Endothelial cell of umbilical vein (primary cell): ENCODE results near the gene MAPK1IP1L.
"Not testable (repeated sequence)": the region's sequence is repeated elsewhere in the genome, so short reads cannot be mapped to it uniquely, and the experiment has no call there.

Experiments
- CTCF ChIP-seq, 2 donors: IDR thresholded peaks; 1 replicate in 1 of 2; 2 replicates in 1 of 2; pipeline ENCODE4 v1.5.1; 2011; ENCODE audit warnings: low read length in 2 of 2, mild to moderate bottlenecking in 2 of 2, moderate library complexity in 2 of 2, control low read depth in 1 of 2, inconsistent platforms in 1 of 2, low read depth in 1 of 2; ENCODE audit not compliant: insufficient read depth in 1 of 2; ENCODE audit errors: extremely low read depth in 1 of 2
- EZH2 ChIP-seq: IDR thresholded peaks from 2 replicates; pipeline ENCODE4 v1.6.1; 2012; ENCODE audit warnings: borderline replicate concordance, low read depth, mild to moderate bottlenecking, moderate library complexity, low read length, inconsistent platforms; ENCODE audit not compliant: severe bottlenecking
- JUN ChIP-seq: IDR thresholded peaks from 2 replicates; pipeline ENCODE4 v1.6.1; 2011; ENCODE audit warnings: borderline replicate concordance, low read depth; ENCODE audit not compliant: insufficient read length, insufficient read depth
- MAX ChIP-seq: IDR thresholded peaks from 2 replicates; pipeline ENCODE4 v1.6.1; 2011; ENCODE audit not compliant: insufficient read depth, insufficient read length
- MYC ChIP-seq: IDR thresholded peaks from one replicate; pipeline ENCODE4 v1.6.1; 2011; ENCODE audit warnings: mild to moderate bottlenecking, low read depth, low read length
- POLR2A ChIP-seq: IDR thresholded peaks from 2 replicates; pipeline ENCODE4 v1.6.1; 2012; ENCODE audit warnings: low read depth, mild to moderate bottlenecking, control low read depth, low read length
- POLR2AphosphoS5 ChIP-seq: IDR thresholded peaks from 2 replicates; pipeline ENCODE4 v1.6.1; 2012; ENCODE audit warnings: low read depth, mild to moderate bottlenecking, control low read depth, low read length, moderate library complexity; ENCODE audit not compliant: insufficient read depth

DNA sequence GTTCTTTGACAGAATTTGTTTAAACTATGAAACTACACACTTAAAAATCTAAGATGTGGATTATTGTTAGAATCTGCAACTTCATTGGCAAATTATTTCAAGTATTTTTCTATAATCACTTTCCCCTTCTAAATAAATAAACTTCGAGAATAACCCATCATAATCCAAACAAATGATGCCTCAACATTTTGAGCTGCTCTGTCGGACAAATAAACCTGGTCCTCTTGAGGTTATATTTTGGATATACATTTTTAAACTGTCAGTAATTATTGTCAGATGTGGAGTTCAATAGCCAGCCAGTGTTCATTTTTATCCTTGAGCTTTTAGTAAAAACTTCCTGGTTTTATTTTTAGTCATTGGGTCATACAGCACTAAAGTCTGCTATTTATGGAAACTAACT, 13.4 kb downstream of the MAPK1IP1L start:
- TF ChIP-seq MAX; CTCF (IDR thresholded peaks at IDR 0.05; ENCODE audit: extremely low read depth in 1 of 2, insufficient read depth in 1 of 2, low read depth in 1 of 2, low read length in 2 of 2); POLR2AphosphoS5; JUN; POLR2A; EZH2; MYC: not testable (repeated sequence)
